ENCODE data around the gene RABGGTA. TPM values are rescaled to one million over a fixed set of nuclear protein-coding genes. Genes with fewer than 3 reads are reported as not detected.

The RABGGTA gene
- total RNA-seq, 3 donors from 2014 or later (not counting 1 experiment from before 2014, with no cell fraction given), result 72.9 to 95.1 (median 88.5) TPM

- intact Hi-C loops (cut with micrococcal nuclease), result loop anchor here (1.0 to 5.0 kb wide), 6 partner anchors 16 to 214 kb away; partner anchors contain the start of genes GMPR2, LTB4R, LTB4R2 and NEDD8
- H3K4me3 ChIP-seq (ENCODE audit: low read length), result no peak overlapping the region
- peaks cover 45 to 49% of the 10 kb centered on the region in 2 donors for H3K4me1 Mint-ChIP-seq
- 88% methylated on average over 2 of the region's 2 CpGs for WGBS (ENCODE audit: insufficient coverage)
- peaks cover 30% of the 10 kb centered on the region for H3K4me1 ChIP-seq (ENCODE audit: control insufficient read depth, insufficient read depth, low read length)
- H3K27ac Mint-ChIP-seq, result peak overlapping the region; percentile 98 to 99
- H3K9me3 ChIP-seq (ENCODE audit: control insufficient read depth, insufficient read depth, low read length), result no peaks in the 10 kb centered on the region
- peaks cover 5% of the 10 kb centered on the region for H3K36me3 ChIP-seq (ENCODE audit: control insufficient read depth, insufficient read depth, low read length)
- no peak for DNase-seq
- peak overlapping the region; percentile 90 for H3K4me3 Mint-ChIP-seq
- no peaks in the 10 kb centered on the region for H3K27me3 Mint-ChIP-seq (ENCODE audit: low read depth in 2 of 2)
- peaks cover 6% of the 10 kb centered on the region for H3K36me3 Mint-ChIP-seq
- no peaks in the 10 kb centered on the region for H3K9me3 Mint-ChIP-seq
- TF ChIP-seq CTCF (IDR thresholded peaks at IDR 0.05), result no peak
- no peak for ATAC-seq
- H3K27me3 ChIP-seq (ENCODE audit: control insufficient read depth, insufficient read depth, low read length), result no peaks in the 10 kb centered on the region
- peak overlapping the region; percentile 19 for H3K27ac ChIP-seq (ENCODE audit: low read length)
Observed at GRCh38 chr14:24216345-24216699, 55.1 kb downstream of the RABGGTA start.

Other genes starting within 250 kb of the RABGGTA start
- gene CARMIL3, start 219.6 kb downstream of the RABGGTA start, total RNA-seq, result 10 to 100 TPM; 17.8 to 28.6 (median 18.6) TPM
- gene CPNE6, start 200.0 kb downstream of the RABGGTA start, total RNA-seq, result not detected
- gene PCK2, start 177.3 kb downstream of the RABGGTA start, total RNA-seq, result 10 to 100 TPM in 2 of 3 donors, 1 to 10 TPM in 1; 9.8 to 13.8 (median 12.3) TPM
- 10 to 100 TPM; 77.5 to 99.3 (median 96.3) TPM for gene DCAF11, start 156.8 kb downstream of the RABGGTA start, total RNA-seq
- 1 to 10 TPM in 2 of 3 donors, under 1 TPM in 1; 0.78 to 3.3 (median 2.8) TPM for gene NRL, start 156.6 kb downstream of the RABGGTA start, total RNA-seq
- gene FITM1, start 140.9 kb downstream of the RABGGTA start, total RNA-seq, result 1 to 10 TPM in 2 of 3 donors, under 1 TPM in 1; 0.80 to 2.8 (median 2.3) TPM
- gene PSME1, start 135.4 kb downstream of the RABGGTA start, total RNA-seq, result 100 to 1,000 TPM; 315 to 345 (median 318) TPM
- gene EMC9, start 130.0 kb downstream of the RABGGTA start, total RNA-seq, result 10 to 100 TPM in 2 of 3 donors, 1 to 10 TPM in 1; 9.3 to 12.3 (median 12.0) TPM
- gene PSME2, start 125.0 kb downstream of the RABGGTA start, total RNA-seq, result 100 to 1,000 TPM; 193 to 237 (median 234) TPM
- gene RNF31, start 124.1 kb downstream of the RABGGTA start, total RNA-seq, result 100 to 1,000 TPM in 2 of 3 donors, 10 to 100 TPM in 1; 96.9 to 134 (median 125) TPM
- gene IRF9, start 110.3 kb downstream of the RABGGTA start, total RNA-seq, result 100 to 1,000 TPM; 178 to 348 (median 319) TPM
- gene REC8, start 99.5 kb downstream of the RABGGTA start, total RNA-seq, result 100 to 1,000 TPM in 2 of 3 donors, 10 to 100 TPM in 1; 77.7 to 138 (median 103) TPM
- 10 to 100 TPM; 46.2 to 61.5 (median 51.9) TPM for gene IPO4, start 82.8 kb downstream of the RABGGTA start, total RNA-seq
- gene TM9SF1, start 76.2 kb downstream of the RABGGTA start, total RNA-seq, result 10 to 100 TPM; 15.2 to 32.1 (median 28.7) TPM
- 1 to 10 TPM; 1.3 to 2.9 (median 1.5) TPM for gene TSSK4, start 65.9 kb downstream of the RABGGTA start, total RNA-seq
- 100 to 1,000 TPM; 105 to 118 (median 115) TPM for gene CHMP4A, start 58.1 kb downstream of the RABGGTA start, total RNA-seq
- gene MDP1, start 55.5 kb downstream of the RABGGTA start, total RNA-seq, result 1 to 10 TPM; 4.0 to 6.1 (median 5.5) TPM
- 100 to 1,000 TPM in 1 of 3 donors, 10 to 100 TPM in 2; 93.6 to 109 (median 95.9) TPM for gene NEDD8, start 39.2 kb downstream of the RABGGTA start, total RNA-seq
- gene GMPR2, start 38.7 kb downstream of the RABGGTA start, total RNA-seq, result 10 to 100 TPM; 46.5 to 63.3 (median 53.3) TPM
- gene TINF2, start 29.0 kb downstream of the RABGGTA start, total RNA-seq, result 100 to 1,000 TPM; 158 to 269 (median 176) TPM
- gene TGM1, start 8.4 kb downstream of the RABGGTA start, total RNA-seq, result 1 to 10 TPM; 1.7 to 4.9 (median 4.7) TPM
- gene DHRS1, start 28.2 kb upstream of the RABGGTA start, total RNA-seq, result 10 to 100 TPM; 39.8 to 59.0 (median 43.3) TPM
- gene NOP9, start 28.3 kb upstream of the RABGGTA start, total RNA-seq, result 10 to 100 TPM; 34.9 to 47.8 (median 39.2) TPM
- gene CIDEB, start 36.4 kb upstream of the RABGGTA start, total RNA-seq, result 10 to 100 TPM; 40.0 to 59.6 (median 46.6) TPM
- gene LTB4R2, start 38.5 kb upstream of the RABGGTA start, total RNA-seq, result 10 to 100 TPM; 27.6 to 40.5 (median 37.4) TPM
- gene LTB4R, start 39.9 kb upstream of the RABGGTA start, total RNA-seq, result 10 to 100 TPM; 33.5 to 55.7 (median 49.7) TPM
- gene ADCY4, start 63.5 kb upstream of the RABGGTA start, total RNA-seq, result 10 to 100 TPM in 2 of 3 donors, 1 to 10 TPM in 1; 9.8 to 17.6 (median 11.3) TPM
- 10 to 100 TPM; 36.1 to 58.2 (median 45.5) TPM for gene RIPK3, start 68.4 kb upstream of the RABGGTA start, total RNA-seq
- gene NFATC4, start 96.6 kb upstream of the RABGGTA start, total RNA-seq, result not detected
- gene NYNRIN, start 127.4 kb upstream of the RABGGTA start, total RNA-seq, result under 1 TPM; 0.23 to 0.53 (median 0.42) TPM
- gene CBLN3, start 158.1 kb upstream of the RABGGTA start, total RNA-seq, result 1 to 10 TPM in 2 of 3 donors, under 1 TPM in 1; 0.75 to 1.5 (median 1.1) TPM
- 100 to 1,000 TPM; 106 to 141 (median 116) TPM for gene KHNYN, start 158.4 kb upstream of the RABGGTA start, total RNA-seq
- gene SDR39U1, start 171.2 kb upstream of the RABGGTA start, total RNA-seq, result 100 to 1,000 TPM in 2 of 3 donors, 10 to 100 TPM in 1; 97.1 to 106 (median 100) TPM
- under 1 TPM in 1 of 3 donors, not detected in 2; 0.63 TPM for gene CMA1, start 236.7 kb upstream of the RABGGTA start, total RNA-seq